HG03135 (cell line): ENCODE measurements around the gene CDC42EP4.
"Not testable (repeated sequence)": the region's sequence is repeated elsewhere in the genome, so short reads cannot be mapped to it uniquely, and the experiment has no call there.

ENCODE experiments used
- ATAC-seq: cut with Tn5 transposase; IDR thresholded peaks from one replicate; pipeline ENCODE4 v1.9.1; 2021; ENCODE audit warnings: mild to moderate bottlenecking, moderate library complexity; ENCODE audit not compliant: unreplicated experiment

CDC42EP4 gene

DNA sequence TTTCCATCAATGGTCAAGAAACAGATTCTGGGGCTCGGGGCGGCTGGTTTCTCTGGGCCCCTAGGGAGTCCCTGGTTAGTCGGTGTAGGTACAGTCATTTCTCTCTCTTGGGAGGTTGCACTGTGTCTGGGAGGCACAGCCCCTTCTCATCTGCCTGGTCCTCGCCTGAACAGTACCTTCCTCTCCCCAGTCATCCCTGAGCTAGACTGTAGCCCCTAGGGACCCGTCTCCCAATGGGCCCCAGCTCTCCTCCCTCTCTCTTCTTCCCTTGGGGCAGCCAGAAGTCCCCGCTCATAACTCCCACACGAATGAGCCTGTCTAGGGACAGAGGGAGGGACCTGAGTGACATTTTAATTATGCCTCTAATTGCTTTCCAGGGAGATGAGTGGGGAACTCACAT, 29.9 kb downstream of the CDC42EP4 start:
- peak; percentile 94 for ATAC-seq

DNA sequence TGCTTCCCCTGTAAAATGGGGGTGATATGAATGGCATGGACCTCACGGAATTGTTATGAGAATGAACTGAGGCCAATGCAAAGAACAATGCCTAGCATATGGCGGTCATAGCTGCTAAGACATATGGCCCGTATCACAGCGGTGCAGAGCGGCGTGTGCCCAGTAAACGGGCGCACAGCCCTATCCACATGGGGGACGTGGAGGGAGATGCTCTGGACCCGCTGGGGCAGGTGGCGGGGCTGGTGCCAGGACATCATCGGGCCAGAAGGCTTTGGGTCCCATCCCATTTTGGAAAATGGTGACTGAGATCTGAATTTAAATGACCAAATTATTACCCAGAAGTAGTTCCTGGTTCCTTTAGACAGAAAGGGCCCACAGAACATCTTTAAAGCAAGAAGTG, 31.6 kb downstream of the CDC42EP4 start:
- ATAC-seq: no peak

DNA sequence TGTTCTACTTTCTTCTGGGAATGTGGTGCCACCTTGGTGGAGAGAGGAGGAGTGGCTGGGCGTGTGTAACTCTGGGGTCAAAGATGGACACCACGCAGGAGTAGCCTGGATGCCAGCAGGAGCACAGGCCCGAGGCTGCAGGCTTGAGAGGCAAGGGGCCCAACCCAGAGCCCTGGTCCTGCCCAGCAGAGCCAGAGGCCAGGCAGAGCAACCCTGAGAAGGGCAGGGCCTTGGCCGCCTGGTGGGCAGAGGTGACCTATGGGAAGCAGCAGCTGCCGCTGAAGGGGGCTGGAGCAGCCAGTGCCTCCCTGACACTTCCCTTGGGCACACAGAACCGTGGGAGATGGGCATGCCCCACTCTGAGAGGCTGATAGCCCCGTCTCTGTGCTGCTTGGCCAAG, 32.1 kb downstream of the CDC42EP4 start:
- no peak for ATAC-seq

DNA sequence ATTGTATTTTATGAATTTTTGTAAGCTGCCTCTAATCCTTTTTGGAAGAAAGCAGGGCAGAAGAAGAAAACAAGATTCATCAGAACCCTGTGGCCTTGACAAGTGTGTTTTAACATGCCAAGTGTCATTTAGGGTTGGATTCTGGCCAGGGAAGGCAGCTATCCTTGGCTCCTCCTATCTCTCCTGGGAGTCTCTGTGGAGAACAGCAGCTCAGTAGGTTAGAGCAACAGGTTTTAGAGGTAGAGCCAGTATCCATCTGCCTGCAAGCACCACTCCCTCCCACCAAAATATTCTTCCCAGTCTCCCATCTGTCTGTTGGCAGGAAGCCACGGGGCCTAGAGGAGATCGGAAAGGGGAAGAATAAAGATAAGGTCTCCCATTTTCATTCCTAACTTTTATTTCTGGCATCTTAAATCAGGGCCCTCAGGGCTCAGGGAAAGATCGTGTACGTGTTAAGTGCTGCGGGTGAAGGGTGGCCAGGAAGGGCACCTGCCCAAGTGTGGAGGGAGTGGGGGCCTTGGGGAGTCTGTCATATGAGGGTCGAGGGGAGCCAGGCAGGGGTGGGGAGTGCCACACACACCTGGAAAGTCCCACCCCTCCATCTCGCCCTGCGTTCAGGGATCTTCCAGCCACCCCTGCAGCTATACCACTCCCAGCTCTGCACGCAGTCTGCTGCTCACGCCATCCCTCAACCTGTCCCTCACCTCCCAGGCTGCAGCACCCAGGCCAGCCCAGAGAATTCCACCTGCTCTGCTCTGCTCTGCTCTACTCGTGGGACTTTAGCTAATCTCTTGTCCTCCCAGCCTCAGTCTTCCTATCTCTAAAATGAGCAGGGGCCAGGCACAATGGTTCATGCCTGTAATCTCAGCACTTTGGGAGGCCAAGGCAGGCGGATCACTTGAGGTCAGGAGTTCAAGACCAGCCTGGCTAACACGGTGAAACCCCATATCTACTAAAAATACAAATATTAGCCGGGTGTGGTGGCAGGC, 33.0 kb downstream of the CDC42EP4 start:
- ATAC-seq: no peak

DNA sequence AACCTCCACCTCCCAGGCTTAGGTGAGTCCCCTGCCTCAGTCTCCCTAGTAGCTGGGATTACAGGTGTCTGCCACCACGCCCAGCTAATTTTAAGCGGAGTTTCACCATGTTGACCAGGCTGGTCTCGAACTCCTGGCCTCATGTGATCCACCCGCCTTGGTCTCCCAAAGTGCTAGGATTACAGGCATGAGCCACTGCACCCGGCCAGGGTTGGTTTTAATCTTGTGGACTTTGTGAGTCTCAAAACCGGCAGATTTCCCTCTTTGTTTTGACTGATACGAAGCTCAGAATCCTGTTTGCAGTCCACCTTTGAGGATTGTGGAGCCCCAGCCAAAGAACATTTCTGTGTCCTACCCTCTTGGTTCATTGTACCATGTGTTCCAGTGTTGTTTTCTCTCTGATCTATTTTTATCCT, 33.7 kb downstream of the CDC42EP4 start:
- no peak for ATAC-seq

DNA sequence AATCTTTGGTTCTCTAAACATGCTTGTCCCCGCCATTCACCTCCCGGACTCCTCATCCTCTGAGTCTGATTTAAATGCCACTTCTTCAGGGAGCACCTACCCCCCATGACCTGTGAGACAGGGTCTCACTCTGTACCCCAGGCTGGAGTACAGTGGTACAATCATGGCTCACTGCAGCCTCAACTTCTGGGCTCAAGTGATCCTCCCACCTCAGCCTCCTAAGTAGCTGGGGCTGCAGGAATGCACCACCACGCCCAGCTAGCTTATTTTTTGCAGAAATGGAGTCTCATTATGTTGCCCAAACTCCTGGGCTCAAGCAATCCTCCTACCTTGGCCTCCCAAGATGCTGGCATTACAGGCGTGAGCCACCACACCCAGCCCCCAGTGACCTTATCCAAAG, 37.3 kb downstream of the CDC42EP4 start:
- ATAC-seq: no peak

DNA sequence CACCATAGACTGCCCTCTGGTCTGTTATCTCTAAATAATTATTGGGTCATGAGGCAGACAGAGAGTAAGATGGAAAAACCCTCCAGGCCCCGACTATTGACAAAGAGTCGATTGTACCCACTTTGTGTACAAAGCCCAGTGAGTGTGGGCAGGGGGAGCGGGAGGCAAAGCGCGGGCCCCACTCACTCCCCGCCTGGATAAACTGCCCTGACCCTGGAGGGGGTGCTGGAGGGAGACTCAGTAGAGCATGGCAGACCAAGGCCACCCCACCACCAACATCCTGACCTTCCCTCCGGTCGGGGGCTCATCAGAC, 38.9 kb downstream of the CDC42EP4 start:
- ATAC-seq: no peak

DNA sequence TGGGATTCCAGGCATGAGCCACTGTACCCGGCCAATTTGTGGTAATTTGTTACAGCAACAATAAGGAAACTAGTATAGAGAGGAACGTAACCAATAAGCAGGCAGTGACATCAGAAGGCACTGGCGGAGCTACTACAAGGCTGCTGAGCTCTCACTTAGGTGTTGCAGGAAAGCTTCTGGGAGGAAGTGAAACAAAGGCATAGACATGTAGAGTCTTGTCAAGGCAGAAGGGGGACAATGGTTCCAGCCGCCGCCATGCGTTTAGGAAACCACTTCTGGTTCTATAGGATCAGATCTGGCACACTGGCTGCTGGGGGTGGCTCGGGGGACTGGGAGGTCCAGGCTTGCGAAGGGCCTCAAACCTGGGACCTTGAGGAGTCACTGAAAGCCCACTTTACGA, 40.7 kb downstream of the CDC42EP4 start:
- peak; percentile 83 for ATAC-seq

DNA sequence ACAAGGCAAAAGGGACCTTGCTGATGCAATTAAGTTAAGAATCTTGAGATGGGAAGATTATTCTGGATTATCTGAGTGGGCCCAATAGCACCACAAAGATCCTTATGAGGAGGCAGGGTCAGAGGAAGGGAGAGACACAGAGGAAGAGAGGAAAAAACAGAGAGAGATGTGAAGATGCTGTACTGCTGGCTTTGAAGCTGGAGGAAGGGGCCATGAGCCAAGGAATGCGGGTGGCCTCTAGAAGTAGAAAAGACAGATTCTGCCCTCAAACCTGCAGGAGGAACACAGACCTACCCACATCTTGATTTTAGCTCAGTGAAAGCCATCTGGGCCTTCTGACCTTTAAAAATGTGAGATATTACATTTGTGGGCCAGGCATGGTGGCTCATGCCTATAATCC, 42.0 kb downstream of the CDC42EP4 start:
- no peak for ATAC-seq

DNA sequence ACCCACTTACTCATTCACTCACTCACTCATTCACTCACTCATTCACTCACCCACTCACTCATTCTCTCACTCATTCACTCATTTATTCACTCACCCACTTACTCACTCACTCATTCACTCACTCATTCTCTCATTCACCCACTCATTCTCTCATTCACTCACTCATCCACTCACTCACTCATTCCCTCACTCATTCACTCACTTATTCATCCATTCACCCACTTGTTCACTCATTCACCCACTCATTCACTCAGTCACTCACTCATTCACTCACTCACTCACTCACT, 42.5 kb downstream of the CDC42EP4 start:
- ATAC-seq: no peak

DNA sequence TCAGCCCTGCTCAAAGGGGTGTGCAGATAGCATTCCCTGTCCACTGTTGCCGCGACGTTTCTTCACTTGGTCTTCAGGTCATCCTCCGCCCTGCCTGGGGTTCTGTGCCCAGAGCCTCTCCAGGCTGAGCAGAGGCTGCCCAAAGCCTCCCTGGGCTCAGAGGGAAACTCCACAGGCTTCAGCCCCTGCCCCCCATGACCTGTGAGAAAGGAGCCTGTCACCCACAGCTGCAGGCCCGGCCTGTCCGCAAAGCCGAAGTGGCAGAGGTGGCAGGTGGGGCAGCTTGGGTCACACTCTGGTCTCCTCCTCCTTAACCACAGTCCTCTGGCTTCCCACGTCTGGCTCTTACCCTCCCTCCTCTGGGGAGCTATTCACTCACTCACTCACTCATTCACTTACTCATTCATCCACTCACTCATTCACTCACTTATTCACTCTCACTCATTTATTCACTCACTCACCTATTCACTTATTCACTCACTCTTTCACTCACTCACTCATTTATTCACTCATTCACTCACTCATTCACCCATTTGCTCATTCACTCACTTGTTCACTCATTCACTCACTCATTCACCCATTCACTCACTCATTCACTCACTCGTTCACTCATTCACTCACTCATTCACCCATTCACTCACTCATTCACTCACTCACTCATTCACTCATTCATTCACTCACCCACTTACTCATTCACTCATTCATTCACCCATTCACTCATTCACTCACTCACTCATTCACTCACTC, 43.0 kb downstream of the CDC42EP4 start:
- ATAC-seq: no peak

DNA sequence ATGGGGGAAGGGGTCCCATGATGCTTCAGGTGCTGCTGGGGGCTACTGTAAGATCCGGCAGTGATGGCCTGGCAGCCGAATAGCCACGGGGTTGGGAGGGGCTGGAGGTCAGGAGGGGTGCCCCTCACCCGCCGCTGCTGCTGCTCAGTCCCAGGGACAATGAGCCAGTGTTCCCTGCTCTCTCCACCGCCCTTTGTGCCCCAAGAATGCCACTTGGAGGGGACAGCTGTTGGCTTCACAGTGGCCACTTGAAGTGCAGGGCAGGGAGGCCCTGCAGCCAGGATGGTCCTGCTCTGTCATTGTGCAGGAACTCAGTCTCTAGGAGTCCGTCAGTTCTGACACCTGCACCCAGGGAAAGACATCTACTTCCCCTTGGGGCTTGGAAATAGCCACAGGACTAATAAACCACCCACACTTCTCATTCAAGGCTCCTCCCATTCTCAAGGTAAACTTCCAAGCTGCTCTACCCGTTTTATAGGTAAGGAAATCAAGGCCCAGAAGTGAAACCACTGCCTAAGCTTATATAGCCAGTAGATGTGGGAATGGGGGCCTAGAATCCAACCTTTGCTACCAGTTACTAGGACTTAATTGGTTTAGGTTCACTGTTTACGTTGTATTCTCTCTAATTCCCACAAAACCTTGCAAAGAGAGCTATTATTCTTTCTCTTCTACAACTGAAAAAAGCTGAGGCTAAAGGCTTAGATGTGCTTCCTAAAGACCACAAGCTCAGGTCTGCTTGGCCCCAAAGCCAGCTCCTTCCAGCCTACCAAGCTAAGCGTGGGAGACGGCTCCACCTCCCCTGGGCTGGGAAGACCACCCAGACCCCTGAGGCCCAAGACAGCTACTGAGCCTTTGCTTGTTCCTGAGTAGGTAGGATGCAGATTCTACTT, 43.9 kb downstream of the CDC42EP4 start:
- ATAC-seq: no peak

DNA sequence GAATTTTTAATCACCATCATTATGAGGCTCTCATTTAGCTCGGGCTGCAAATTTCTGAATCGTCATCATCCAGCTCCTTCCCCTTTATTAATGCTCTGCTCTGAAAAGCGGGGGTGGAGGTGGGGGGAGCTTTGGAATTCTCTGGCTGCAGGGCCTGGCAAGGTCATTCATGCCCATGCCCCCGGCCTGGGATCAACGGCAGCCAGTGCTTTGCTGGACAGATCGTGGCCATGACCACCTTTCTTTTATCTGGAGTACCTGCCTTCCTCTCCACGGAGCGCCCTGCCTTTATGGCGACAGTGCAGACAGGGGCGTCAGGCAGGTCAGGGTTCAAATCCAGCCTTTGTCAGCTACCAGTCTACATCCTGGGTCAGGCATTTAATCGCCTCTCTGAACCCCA, 45.0 kb downstream of the CDC42EP4 start:
- no peak for ATAC-seq

DNA sequence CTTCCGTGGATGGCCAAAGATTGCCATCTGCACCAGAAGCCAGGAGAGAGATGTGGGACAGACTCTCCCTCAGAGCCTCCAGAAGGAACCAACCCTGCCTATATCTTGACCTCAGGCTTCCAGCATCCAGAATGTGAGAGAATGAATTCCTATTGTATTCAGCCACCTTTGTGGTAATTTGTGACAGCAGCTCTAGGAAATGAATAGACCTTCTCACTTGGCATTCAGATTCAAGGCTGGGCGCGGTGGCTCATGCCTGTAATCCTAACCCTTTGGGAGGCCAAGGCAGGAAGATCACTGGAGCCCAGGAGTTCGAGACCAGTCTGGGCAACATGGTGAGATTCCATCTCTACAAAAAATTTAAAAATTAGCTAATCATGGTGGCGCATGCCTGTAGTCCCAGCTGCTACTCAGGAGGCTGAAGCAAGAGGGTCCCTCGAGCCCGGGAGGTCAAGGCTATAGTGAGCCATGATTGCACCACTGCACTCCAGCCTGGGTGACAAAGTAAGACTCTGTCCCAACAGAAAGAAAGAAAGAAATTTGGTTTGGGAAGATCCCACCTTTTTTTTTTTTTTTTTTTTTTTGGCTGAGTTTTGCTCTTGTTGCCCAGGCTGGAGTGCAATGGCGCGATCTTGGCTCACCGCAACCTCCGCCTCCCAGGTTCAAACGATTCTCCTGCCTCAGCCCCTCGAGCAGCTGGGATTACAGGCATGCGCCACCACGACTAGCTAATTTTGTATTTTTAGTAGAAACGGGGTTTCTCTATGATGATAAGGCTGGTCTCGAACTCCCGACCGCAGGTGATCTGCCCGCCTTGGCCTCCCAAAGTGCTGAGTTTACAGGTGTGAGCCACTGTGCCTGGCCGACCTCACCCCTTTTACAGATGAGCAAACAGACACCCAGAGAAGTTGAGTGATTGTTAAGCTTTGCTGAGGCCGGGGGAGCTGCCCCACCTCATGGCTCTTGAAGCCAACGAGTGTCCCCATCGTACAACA, 45.9 kb downstream of the CDC42EP4 start:
- no peak for ATAC-seq

DNA sequence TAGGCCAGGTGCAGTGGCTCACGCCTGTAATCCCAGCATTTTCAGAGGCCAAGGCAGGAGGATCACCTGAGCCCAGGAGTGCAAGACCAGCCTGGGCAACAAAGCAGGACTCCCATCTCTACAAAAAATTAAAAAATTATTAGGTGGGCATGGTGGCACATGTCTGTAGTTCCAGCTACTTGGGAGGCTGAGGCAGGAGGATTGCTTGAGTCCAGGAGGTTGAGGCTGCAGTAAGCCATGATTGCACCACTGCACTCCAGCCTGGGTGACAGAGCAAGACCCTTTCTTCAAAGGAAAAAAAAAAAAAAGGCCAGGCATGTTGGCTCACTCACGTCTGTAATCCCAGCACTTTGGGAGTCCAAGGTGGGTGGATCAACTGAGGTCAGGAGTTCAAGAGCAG, 47.4 kb downstream of the CDC42EP4 start:
- not testable (repeated sequence) for ATAC-seq

DNA sequence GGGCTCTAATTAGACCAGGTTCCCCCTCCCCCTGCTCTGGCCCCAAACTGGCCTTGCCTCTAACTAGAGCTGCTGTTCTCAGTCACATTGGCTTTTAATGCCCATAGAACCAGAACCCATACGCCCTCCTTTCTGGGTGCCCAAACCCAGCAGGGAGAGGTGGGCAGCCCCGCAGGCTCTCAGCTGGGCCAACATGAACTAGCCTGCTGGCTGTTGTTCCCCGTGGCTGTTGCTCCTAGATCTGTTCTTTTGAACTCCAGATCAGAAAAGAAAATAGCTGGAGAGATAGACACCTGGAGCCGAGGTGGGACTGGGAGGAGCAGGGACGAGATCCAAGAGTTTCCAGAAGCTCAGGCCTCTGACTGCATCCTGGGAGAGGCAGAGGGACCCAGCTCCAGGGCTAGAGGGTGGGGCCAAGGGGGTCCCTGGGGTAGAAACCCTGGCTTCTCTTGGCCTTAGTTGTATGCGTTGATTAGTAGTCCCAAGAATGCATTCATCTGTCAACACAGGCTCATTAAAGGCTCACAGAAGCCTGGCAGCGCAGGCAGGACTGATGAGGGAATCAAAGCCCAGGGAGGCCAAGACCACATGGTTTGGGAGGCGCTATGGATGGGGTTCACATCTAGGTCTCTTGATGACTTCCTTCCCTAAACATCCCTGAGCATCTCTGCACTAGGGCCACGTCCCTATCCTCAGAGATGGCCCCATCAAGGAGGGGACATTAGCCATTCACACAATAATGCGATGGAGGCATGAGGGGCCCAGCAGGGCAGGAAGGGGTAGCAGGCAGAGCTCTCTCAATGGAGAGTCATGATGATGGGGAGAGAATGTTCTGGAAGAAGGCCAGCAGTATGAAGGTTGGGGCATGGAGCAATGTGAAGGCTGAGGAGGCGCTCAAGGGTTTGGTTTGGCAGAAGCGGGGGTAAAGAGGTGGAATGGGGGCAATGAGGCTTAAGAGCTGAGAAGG, 48.8 kb downstream of the CDC42EP4 start:
- ATAC-seq: no peak

DNA sequence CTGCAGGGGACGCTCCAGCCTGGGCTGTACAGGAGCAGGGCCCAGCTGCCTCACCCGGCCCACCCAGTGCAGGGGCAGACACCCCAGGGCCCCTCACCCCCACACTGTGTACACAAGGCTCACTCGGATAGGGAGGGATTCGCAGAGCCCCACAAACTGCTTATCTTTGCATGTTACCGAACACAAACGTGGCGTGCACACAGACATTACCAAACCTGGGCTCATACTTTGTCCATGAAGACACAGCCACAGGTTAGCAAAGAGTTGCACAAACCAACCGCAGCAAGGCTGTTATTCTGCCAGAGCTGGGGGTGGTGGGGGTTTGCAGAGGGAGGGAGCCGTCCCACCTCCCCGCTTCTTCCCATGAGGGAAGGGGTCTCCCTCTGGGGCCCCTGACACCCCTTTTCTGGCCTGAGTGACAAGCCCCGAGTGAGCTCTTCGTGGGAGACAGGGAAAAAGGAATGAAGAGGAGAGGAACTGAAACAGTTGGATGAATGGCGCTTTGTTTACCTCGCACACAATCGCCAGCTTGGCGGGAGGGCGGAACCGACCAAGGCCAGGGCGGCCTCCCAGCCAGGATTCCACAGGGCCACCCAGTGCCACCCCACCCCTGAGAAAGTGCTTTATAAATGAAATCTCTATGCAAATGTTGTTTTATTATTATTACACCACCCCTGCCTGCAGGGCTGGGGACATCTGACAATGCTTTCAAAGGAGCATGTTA, 49.7 kb downstream of the CDC42EP4 start:
- ATAC-seq: no peak

DNA sequence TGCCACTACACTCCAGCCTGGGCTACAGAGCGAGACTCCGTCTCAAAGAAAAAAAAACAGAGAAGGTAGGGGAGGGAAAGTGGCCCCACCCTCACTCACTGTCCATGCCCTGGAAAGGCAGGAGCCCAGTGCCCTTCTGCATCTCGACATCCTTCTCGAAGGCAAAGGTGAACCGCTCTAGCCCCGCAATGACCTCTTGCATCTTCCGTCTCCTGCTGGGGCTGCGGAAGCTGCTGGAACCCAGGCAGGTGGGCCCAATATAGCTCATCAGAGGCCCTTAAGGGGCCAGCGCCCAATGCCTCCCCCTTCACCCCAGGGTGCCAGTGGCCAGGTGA, 50.2 kb downstream of the CDC42EP4 start, which contains the start of gene CPSF4L:
TSS of gene CPSF4L (minus strand) at position 264 of the 335 bp plus-strand sequence. CDS start at position 202, 62 bp downstream.
- ATAC-seq: no peak
